CD4-positive, alpha-beta T cell treated with Interleukin-15 for 4 hours (primary cell): ENCODE results near the gene ELFN2.
A peak's percentile ranks its signal among the peaks of the same experiment; 100 is the strongest.

Experiments
- DNase-seq: peaks from one replicate; pipeline ENCODE4 v3.0.0-alpha.2; 2020; ENCODE audit warnings: low spot score

ELFN2 gene

GRCh38 chr22:37455896-37456295 is 28.6 kb upstream of the ELFN2 start:
- DNase-seq = no peak

GRCh38 chr22:37454857-37455686 is 27.8 kb upstream of the ELFN2 start:
- DNase-seq = no peak

DNA sequence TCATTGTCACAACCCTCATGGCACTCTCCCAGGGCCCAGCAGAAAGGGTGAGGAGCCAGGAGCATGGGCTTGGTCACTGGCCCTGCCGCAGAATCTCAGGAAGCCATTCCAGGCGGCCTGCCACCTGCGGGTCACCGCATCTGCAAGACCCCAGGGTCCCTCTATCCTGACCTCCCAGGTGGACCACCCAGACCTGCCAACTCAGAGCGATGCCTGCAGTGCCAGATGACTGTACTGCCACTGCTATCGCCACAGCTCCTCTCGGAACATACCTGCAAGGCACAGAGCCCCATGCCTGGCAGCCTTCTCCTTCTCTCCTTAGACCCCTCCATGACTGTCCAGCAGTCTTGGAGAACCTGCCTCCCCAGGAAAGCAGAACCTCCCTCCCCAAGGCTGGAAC is 26.4 kb upstream of the ELFN2 start:
- DNase-seq = no peak

GRCh38 chr22:37451218-37451617 is 23.9 kb upstream of the ELFN2 start:
- DNase-seq = no peak

- DNase-seq = no peak
These were observed 22.2 kb upstream of the ELFN2 start for GRCh38 chr22:37449331-37450001.

DNA sequence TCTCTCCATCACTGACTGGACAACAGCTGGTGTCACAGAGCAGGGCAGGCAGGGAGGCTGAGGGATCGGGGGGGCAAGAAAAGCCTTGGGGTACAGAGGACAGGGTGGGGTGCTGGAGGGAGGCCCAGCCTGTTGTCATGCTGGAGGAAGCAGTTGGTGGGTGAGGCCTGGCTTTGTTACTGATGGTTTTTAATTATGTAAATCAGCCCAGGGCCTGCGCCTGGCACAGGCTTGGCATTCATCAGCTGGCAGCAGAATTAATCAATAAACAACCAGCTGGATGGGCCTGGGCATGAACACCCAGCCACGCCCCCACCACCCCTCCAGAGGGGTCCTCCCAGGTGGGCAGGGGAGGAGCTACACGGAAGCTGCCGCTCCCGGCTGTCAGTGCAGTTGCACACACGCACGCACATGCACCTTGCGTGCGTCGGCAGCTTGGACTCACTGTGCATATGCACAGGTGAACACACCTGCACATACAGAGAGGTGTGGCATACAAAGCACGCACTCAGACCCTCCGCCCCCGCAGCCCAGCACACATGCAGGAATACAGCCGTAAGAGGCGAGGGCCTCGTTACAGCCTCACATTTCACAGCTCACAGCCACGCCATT is 21.3 kb upstream of the ELFN2 start:
- no peak for DNase-seq

DNA sequence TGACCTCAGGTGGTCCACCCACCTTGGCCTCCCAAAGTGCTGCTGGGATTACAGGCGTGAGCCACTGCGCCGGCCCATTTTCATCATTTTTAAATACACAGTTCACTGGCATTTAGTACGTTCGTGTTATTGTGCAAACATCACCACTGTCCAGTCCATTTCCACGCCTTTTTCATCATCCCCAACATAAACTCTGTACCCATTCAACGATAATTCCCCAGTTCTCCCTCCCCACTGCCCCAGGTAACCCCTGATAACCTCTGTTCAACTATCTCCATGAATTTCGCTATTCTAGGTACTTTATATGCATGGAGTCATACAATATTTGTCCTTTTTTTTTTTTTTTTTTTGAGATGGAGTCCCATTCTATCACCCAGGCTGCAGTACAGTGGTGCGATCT is 18.2 kb upstream of the ELFN2 start:
- DNase-seq = no peak

- no peak for DNase-seq
These were observed 16.7 kb upstream of the ELFN2 start for GRCh38 chr22:37443977-37444376.

GRCh38 chr22:37443086-37443485 is 15.8 kb upstream of the ELFN2 start:
- no peak for DNase-seq

DNA sequence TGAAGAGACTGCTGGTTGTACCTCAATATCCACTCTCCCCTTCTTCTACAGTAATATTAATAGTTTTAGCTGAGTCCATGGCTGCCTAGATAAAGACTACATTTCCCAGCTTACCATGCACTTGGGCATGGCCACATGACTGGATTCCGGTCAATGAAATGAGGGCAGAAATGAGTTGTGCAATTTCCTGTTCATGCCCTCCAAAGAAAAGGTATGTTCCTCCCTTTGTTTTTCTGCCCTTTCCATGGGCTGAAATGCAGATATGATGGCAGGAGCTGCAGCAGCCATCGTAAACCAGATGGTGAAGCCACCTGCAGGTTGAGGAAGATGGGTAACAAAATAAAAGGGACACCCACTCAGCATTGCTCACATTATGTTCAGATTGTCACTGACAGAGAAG is 15.3 kb upstream of the ELFN2 start:
- DNase-seq = no peak

GRCh38 chr22:37442135-37442534 is 14.9 kb upstream of the ELFN2 start:
- no peak for DNase-seq

GRCh38 chr22:37440875-37441274 is 13.6 kb upstream of the ELFN2 start:
- DNase-seq = no peak

GRCh38 chr22:37439347-37439746 is 12.1 kb upstream of the ELFN2 start:
- DNase-seq = no peak

DNA sequence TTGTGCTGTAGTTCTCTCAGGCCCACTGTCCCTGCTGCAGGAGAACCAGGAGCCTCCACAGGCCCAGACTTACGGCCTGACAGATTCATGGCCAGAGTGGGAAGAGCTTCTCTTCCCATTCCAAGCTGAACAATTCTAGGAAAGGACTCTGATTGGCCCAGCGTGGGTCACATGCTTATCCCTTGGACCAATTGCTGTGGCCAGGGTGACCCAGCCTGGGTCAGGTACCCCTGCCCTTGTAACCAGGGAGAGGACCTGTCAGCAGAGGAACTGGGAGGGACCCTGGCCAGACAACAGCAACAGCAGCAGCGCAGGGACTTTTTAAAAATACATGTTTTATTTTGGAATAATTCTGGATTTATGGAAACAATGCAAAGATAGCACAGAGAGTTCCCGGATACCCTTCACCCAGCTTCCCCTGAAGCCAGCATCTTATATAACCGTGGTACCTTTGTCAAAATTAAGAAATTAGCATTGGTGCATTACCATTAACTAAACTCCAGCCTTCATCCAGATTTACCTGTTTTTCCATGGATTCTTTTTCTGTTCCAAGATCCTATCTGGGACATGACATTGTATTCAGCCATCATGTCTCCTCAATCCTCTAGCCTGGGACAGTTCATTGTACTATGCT is 8.8 kb upstream of the ELFN2 start:
- DNase-seq = no peak

DNA sequence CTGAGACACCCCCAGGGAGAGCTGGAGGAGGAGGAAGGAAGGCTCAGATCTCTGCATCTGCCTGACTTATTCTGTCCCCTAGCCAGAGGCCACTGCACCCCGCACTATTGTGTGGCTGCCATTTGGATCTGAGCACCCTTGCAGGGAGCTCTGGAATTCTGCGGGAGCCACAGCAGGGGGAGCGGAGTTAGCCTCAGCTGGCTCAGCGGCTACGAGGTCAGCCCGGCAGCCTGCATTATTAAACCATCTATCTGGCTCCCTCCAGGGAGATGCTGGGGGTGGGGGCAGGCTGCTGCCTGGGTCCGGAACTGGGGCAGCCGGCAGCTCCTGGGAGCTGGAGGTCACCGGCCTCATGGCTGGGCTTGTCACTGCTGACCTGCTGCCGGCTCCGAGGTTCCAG is 6.5 kb upstream of the ELFN2 start:
- no peak for DNase-seq

DNA sequence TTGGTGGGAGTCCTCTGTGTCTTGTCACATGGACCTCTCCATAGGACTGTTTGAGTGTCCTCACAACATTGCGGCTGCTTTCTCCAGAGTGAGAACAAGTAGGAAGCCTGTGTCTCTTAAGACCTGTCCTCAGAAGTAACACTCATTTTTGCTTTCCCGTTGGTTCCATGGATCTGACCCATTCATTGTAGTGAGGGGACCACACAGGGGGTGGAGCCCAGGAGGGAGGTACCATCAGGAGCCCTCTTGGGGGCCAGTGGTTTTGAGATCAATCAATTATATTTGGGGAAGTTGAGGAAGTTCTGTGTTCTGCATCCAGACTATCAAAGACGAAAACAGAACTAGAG is 5.4 kb upstream of the ELFN2 start:
- no peak for DNase-seq

- peak; percentile 28 for DNase-seq
These were observed 4.8 kb upstream of the ELFN2 start for GRCh38 chr22:37431801-37432707.

GRCh38 chr22:37431366-37431765 is 4.1 kb upstream of the ELFN2 start:
- DNase-seq = no peak

- no peak for DNase-seq
These were observed 3.7 kb upstream of the ELFN2 start for GRCh38 chr22:37430941-37431340.

GRCh38 chr22:37428649-37429586 is 1.6 kb upstream of the ELFN2 start:
- DNase-seq = peak; percentile 57
